WTC11 (cell line): ENCODE results near the gene TGDS. TPM values are rescaled to one million over a fixed set of nuclear protein-coding genes. Genes with fewer than 3 reads are reported as not detected.
A peak's percentile ranks its signal among the peaks of the same experiment; 100 is the strongest.

ENCODE experiments used
- ATAC-seq: fragments of 200-7000 bp; cut with Tn5 transposase; 2 replicates; pipeline ENCODE4 v1.10.0; 2021; ENCODE audit warnings: mild to moderate bottlenecking, moderate library complexity
- CTCF ChIA-PET: fragments of 300-600 bp; sonication (Branson Sonifier 250); formaldehyde crosslinking; loops from one replicate; lab custom pipeline; 2021; ENCODE audit warnings: antibody characterized with exemption; lab: Charles Lee
- POLR2A ChIA-PET: fragments of 350-600 bp; sonication (Branson Sonifier 250); formaldehyde crosslinking; loops from one replicate; lab custom pipeline; 2021; ENCODE audit warnings: antibody characterized with exemption; lab: Charles Lee
- DNase-seq: peaks from one replicate; pipeline ENCODE4 v3.0.0; 2021; ENCODE audit warnings: low spot score
- H3K27ac Mint-ChIP-seq: 2 replicates; pipeline ENCODE4 v1.8.0; 2021; ENCODE audit warnings: mixed read lengths
- H3K27me3 Mint-ChIP-seq: 2 replicates; pipeline ENCODE4 v1.8.0; 2021; ENCODE audit warnings: low read depth, mild to moderate bottlenecking, moderate library complexity, mixed read lengths
- H3K36me3 Mint-ChIP-seq: 2 replicates; pipeline ENCODE4 v1.8.0; 2021; ENCODE audit warnings: mixed read lengths
- H3K4me1 Mint-ChIP-seq: 2 replicates; pipeline ENCODE4 v1.8.0; 2022; ENCODE audit warnings: mixed read lengths
- H3K4me3 Mint-ChIP-seq: 2 replicates; pipeline ENCODE4 v1.8.0; 2021; ENCODE audit warnings: mild to moderate bottlenecking, moderate library complexity, mixed read lengths
- H3K9me3 Mint-ChIP-seq: 2 replicates; pipeline ENCODE4 v1.8.0; 2021; ENCODE audit warnings: mixed read lengths
- AR ChIP-seq: fragments of 250-450 bp; sonication (Bioruptor Pico); IDR thresholded peaks from 2 replicates; pipeline ENCODE4 v1.9.0; 2021; ENCODE audit warnings: mild to moderate bottlenecking
- CBFB ChIP-seq: sonication (generic); formaldehyde crosslinking; IDR thresholded peaks from 2 replicates; pipeline ENCODE4 v1.8.1; 2022; ENCODE audit warnings: mild to moderate bottlenecking, low read depth, missing genetic modification reagents
- CREB1 ChIP-seq: sonication (generic); formaldehyde crosslinking; IDR thresholded peaks from 2 replicates; pipeline ENCODE4 v1.8.0; 2023; ENCODE audit warnings: mild to moderate bottlenecking, missing genetic modification reagents
- ESRRA ChIP-seq: sonication (generic); formaldehyde crosslinking; IDR thresholded peaks from 2 replicates; pipeline ENCODE4 v1.8.1; 2022; ENCODE audit warnings: mild to moderate bottlenecking, missing genetic modification reagents, borderline replicate concordance
- GABPB1 ChIP-seq: sonication (generic); formaldehyde crosslinking; IDR thresholded peaks from 2 replicates; pipeline ENCODE4 v1.8.1; 2023; ENCODE audit warnings: mild to moderate bottlenecking, missing genetic modification reagents
- KAT7 ChIP-seq: sonication (generic); formaldehyde crosslinking; IDR thresholded peaks from 2 replicates; pipeline ENCODE4 v1.8.1; 2023; ENCODE audit warnings: missing genetic modification reagents, mild to moderate bottlenecking, borderline replicate concordance
- MXD4 ChIP-seq: fragments of 250-450 bp; sonication (Bioruptor Pico); IDR thresholded peaks from 2 replicates; pipeline ENCODE4 v1.8.0; 2021; ENCODE audit warnings: mild to moderate bottlenecking, moderate library complexity, borderline replicate concordance
- NFATC4 ChIP-seq: fragments of 250-450 bp; sonication (Bioruptor Pico); IDR thresholded peaks from 2 replicates; pipeline ENCODE4 v1.9.0; 2021; ENCODE audit warnings: mild to moderate bottlenecking
- NFYB ChIP-seq: sonication (generic); formaldehyde crosslinking; conservative IDR thresholded peaks from 2 replicates; pipeline ENCODE4 v1.8.0; 2022; ENCODE audit warnings: low read depth, missing genetic modification reagents
- SOX15 ChIP-seq: fragments of 250-450 bp; sonication (Bioruptor Pico); IDR thresholded peaks from 2 replicates; pipeline ENCODE4 v1.9.0; 2021; ENCODE audit warnings: mild to moderate bottlenecking
- ZNF219 ChIP-seq: sonication (generic); formaldehyde crosslinking; IDR thresholded peaks from 2 replicates; pipeline ENCODE4 v1.8.0; 2023; ENCODE audit warnings: missing genetic modification reagents, mild to moderate bottlenecking, borderline replicate concordance
- ZNF416 ChIP-seq: fragments of 250-450 bp; sonication (Bioruptor Pico); IDR thresholded peaks from 2 replicates; pipeline ENCODE4 v1.9.0; 2021; ENCODE audit warnings: mild to moderate bottlenecking, inconsistent platforms
- ZNF425 ChIP-seq: fragments of 250-450 bp; sonication (Bioruptor Pico); conservative IDR thresholded peaks from 2 replicates; pipeline ENCODE4 v1.9.0; 2021; ENCODE audit warnings: mild to moderate bottlenecking
- ZSCAN18 ChIP-seq: fragments of 250-450 bp; sonication (Bioruptor Pico); IDR thresholded peaks from 2 replicates; pipeline ENCODE4 v2.1.2; 2022; ENCODE audit warnings: mild to moderate bottlenecking, moderate library complexity
- total RNA-seq: library from RNA; stranded (reverse); gene quantifications from 3 replicates; pipeline ENCODE4 v1.2.3, GENCODE V29; 2021
- TF ChIP-seq, protein P1 (sequence below): sonication (generic); formaldehyde crosslinking; IDR thresholded peaks from 2 replicates; pipeline ENCODE4 v1.8.1; 2022; ENCODE audit warnings: mild to moderate bottlenecking, missing genetic modification reagents, moderate library complexity, borderline replicate concordance
- TF ChIP-seq, protein P2 (sequence below): sonication (generic); formaldehyde crosslinking; IDR thresholded peaks from 2 replicates; pipeline ENCODE4 v1.8.0; 2022; ENCODE audit warnings: mild to moderate bottlenecking, missing genetic modification reagents
- TF ChIP-seq, protein P3 (sequence below): fragments of 250-450 bp; sonication (Bioruptor Pico); IDR thresholded peaks from 2 replicates; pipeline ENCODE4 v1.9.0; 2021; ENCODE audit warnings: moderate library complexity, mild to moderate bottlenecking, inconsistent platforms, borderline replicate concordance
- TF ChIP-seq, protein P4 (sequence below): fragments of 250-450 bp; sonication (Bioruptor Pico); IDR thresholded peaks from 2 replicates; pipeline ENCODE4 v1.8.0; 2021; ENCODE audit warnings: mild to moderate bottlenecking

TGDS gene
- total RNA-seq, 1 experiment from 2014 or later, result 12.5 TPM

DNA sequence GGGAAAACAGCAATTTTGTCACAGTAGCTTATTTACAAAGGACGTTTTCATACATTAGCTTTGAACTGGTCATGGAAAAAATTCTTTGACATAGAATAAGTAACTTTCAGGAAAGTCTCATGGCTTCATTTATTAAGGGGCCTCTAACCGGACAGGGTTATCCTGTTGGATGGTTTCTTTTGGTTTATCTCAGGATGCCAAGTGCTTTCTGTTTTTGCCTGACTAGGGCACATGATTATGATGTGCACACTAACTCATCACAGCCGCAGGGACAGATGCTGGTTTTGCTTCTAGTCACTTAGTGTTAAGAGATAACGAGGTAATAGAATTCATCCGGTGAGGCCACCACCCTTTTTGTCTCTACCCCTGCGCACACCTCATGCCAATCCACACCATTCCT lies 53.0 kb downstream of the TGDS start:
- no peak for TF ChIP-seq ZNF425 (CRISPR knock-in tag)
- TF ChIP-seq ZNF219 (CRISPR knock-in tag), result no peak
- TF ChIP-seq CBFB, result no peak
- TF ChIP-seq, all 79 proteins: peak for 0
- Mint-ChIP-seq H3K27me3 (no peaks in the 10 kb centered on the region; the same call in 1 of the 2 replicates), H3K36me3 (peaks cover 14% of the 10 kb centered on the region), H3K9me3 (peaks cover 16% of the 10 kb centered on the region), H3K4me3 (no peak overlapping the region), H3K4me1 (peaks cover 22% of the 10 kb centered on the region), H3K27ac (no peak overlapping the region)
- POLR2A ChIA-PET, result no interaction called here
- CTCF ChIA-PET, result interaction anchor here (0.9 kb wide), 1 partner anchor 16 kb away, joined by 3 read pairs; no protein-coding TSS in a partner anchor
- DNase-seq, result no peak
- no peak for ATAC-seq

DNA sequence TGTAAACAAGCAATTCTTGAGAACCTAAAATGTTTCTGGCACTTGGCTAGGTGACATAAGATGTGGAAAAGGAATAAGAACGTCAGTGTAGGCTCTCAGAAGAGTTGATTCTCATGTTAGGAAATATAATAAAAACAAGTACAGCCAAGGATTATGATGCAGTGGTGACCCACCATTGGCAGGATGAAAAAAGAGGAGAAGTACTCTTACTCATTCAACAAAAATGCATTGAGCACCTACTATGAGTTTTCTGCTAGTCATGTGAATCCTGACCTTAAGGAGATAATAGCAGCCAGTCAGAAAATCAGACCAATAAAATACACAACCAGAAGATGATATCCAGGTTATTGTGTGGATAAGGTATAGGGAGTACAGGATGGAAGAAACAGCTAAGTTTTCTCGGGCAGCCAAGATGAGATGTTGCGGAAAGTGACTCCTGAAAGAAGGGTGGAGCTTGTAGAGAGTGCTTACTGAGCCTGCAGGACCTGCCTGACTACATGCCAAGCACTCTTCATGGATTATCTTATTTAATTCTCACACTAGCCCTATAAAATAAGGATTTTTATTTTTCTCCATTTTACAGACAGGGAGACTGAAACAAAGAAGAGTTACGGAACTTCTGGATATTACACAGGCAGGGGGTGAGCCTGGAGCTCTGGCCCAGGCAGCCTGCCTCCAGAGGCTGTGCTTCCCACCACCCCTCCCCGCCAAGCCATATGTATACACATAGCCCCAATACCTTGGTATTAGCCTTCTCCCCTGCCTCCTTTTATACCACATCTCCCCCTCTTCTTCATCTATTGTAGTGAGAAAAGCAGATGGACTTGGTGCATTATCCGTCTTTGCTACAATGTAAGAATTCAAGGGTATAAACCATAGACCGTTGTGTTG lies 58.0 kb downstream of the TGDS start:
- no peak overlapping the region for H3K27ac Mint-ChIP-seq
- POLR2A ChIA-PET, result no interaction called here
- CTCF ChIA-PET, result interaction anchor here (1.2 kb wide), 1 partner anchor 11 kb away, joined by 3 read pairs; no protein-coding TSS in a partner anchor
- H3K4me3 Mint-ChIP-seq, result no peak overlapping the region
- DNase-seq, result no peak
- peak; percentile 57 for ATAC-seq
- no peaks in the 10 kb centered on the region for H3K27me3 Mint-ChIP-seq
- TF ChIP-seq CREB1 (CRISPR knock-in tag), result no peak
- TF ChIP-seq MXD4 (CRISPR knock-in tag), result no peak
- TF ChIP-seq NFYB, result no peak
- TF ChIP-seq, protein P1, sequence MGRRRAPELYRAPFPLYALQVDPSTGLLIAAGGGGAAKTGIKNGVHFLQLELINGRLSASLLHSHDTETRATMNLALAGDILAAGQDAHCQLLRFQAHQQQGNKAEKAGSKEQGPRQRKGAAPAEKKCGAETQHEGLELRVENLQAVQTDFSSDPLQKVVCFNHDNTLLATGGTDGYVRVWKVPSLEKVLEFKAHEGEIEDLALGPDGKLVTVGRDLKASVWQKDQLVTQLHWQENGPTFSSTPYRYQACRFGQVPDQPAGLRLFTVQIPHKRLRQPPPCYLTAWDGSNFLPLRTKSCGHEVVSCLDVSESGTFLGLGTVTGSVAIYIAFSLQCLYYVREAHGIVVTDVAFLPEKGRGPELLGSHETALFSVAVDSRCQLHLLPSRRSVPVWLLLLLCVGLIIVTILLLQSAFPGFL, result no peak
- no peak for TF ChIP-seq GABPB1 (CRISPR knock-in tag)
- TF ChIP-seq, protein P2, sequence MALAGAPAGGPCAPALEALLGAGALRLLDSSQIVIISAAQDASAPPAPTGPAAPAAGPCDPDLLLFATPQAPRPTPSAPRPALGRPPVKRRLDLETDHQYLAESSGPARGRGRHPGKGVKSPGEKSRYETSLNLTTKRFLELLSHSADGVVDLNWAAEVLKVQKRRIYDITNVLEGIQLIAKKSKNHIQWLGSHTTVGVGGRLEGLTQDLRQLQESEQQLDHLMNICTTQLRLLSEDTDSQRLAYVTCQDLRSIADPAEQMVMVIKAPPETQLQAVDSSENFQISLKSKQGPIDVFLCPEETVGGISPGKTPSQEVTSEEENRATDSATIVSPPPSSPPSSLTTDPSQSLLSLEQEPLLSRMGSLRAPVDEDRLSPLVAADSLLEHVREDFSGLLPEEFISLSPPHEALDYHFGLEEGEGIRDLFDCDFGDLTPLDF (CRISPR knock-in tag), result no peak
- TF ChIP-seq, protein P3, sequence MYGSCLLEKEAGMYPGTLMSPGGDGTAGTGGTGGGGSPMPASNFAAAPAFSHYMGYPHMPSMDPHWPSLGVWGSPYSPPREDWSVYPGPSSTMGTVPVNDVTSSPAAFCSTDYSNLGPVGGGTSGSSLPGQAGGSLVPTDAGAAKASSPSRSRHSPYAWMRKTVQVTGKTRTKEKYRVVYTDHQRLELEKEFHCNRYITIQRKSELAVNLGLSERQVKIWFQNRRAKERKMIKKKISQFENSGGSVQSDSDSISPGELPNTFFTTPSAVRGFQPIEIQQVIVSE (CRISPR knock-in tag), result no peak
- no peak for TF ChIP-seq ESRRA (CRISPR knock-in tag)
- no peak for TF ChIP-seq ZNF416 (CRISPR knock-in tag)
- TF ChIP-seq SOX15 (CRISPR knock-in tag), result no peak
- TF ChIP-seq AR, result no peak
- TF ChIP-seq KAT7 (CRISPR knock-in tag), result no peak
- TF ChIP-seq, protein P4, sequence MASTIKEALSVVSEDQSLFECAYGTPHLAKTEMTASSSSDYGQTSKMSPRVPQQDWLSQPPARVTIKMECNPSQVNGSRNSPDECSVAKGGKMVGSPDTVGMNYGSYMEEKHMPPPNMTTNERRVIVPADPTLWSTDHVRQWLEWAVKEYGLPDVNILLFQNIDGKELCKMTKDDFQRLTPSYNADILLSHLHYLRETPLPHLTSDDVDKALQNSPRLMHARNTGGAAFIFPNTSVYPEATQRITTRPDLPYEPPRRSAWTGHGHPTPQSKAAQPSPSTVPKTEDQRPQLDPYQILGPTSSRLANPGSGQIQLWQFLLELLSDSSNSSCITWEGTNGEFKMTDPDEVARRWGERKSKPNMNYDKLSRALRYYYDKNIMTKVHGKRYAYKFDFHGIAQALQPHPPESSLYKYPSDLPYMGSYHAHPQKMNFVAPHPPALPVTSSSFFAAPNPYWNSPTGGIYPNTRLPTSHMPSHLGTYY, result no peak
- TF ChIP-seq ZSCAN18 (CRISPR knock-in tag), result no peak
- TF ChIP-seq NFATC4 (CRISPR knock-in tag), result no peak
- TF ChIP-seq, all 79 proteins: peak for 0
- Mint-ChIP-seq H3K9me3 (no peaks in the 10 kb centered on the region), H3K4me1 (peaks cover 13% of the 10 kb centered on the region), H3K36me3 (no peaks in the 10 kb centered on the region)
